H4 (cell line): Measurements from ENCODE around the gene ZCCHC3. TPM values are rescaled to one million over a fixed set of nuclear protein-coding genes. Genes with fewer than 3 reads are reported as not detected.
"Not testable (repeated sequence)": the region's sequence is repeated elsewhere in the genome, so short reads cannot be mapped to it uniquely, and the experiment has no call there.

ENCODE experiments used
- DNase-seq: peaks from one replicate; pipeline ENCODE4 v3.0.0-alpha.2; 2015; ENCODE audit warnings: low spot score
- total RNA-seq: library from RNA; depleted of rRNA; stranded (reverse); fragments of >200 nt; shearing (Covaris generic); gene quantifications from 2 replicates; pipeline ENCODE4 v1.2.3, GENCODE V29; 2014

ZCCHC3 gene
- total RNA-seq, 1 experiment from 2014 or later = 8.2 TPM

DNA sequence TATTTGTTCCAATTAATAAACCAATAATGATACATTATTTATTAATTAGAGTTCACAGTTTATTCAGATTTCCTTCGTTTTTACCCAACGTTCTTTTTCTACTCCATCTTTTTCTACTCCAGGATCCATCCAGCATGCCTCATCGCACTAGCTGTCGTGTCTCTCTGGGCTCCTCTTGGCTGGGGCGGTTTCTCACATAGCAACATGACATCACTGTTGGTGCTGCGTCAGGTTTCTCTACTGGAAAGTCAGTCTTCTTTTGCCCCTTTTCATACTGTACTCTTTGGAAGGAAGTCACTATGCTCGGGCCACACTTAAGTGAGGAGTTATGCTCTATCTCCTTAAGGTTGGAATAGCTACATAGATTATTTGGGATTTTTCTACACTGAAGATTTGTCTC lies 14.2 kb downstream of the ZCCHC3 start:
- no peak for DNase-seq

GRCh38 chr20:312067-312466 lies 14.7 kb downstream of the ZCCHC3 start:
- DNase-seq = no peak

DNA sequence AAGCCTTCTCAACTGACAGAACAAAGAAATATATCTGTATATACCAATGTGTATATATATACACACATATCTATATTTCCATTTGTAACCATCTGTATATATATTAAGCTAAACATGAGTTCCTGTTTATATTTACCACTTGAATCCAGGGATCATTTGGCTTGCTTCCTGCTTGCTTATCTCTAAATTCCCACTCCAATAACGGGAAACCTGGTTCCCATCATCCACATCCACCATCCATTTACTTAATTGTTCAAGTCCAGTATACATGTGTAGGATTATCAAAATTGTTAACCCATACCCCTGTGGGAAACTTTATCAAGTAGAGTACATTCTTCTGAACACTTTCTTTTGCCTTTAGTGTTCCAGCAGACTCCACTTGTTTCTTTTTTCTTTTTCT lies 15.5 kb downstream of the ZCCHC3 start:
- DNase-seq = no peak

- DNase-seq = no peak
Observed at GRCh38 chr20:313402-313801, 16.0 kb downstream of the ZCCHC3 start.

GRCh38 chr20:313948-314347 lies 16.6 kb downstream of the ZCCHC3 start:
- DNase-seq = no peak

- no peak for DNase-seq
Observed at GRCh38 chr20:316316-317068, 19.1 kb downstream of the ZCCHC3 start.

DNA sequence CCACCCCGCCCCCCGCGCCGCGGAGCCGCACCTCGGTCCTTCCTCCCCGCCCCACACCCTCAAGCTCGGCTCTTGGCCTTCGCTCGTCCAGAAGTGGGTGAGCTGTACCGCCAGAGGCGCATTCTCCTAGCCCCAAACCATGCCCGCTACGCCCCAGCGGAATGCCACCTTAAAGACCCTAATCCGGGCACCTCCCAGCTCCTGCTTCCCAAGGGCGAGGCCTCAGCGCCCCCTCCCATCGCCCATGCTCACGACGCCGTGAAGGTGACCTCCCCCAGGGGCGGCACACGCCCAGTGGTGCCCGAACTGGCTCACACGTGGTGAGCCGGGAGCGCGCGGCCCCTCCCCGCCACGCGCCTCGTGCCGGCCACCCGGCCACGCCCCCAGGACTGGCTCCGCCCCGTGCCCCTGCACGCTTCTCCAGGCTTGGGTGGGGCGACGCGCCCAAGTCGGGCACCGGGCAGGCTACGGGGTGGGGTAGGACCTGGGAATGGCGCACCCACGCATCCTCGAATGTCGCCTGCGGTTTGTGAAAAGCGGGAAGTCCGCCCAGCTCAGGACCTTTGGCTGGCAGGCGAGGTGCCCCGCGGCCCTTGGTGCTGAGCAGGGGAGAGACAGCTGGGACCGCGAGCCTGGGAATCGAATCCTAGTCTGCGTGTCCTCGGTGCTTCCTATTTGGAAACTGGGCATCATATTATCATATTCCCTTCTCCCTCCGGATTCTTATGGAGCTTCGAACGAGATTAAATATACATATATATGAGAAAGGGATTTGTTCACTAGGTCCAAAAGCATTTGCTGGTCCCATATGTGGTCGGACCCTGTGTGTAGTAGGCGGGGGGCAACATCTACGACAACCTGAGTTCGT lies 27.0 kb downstream of the ZCCHC3 start:
- DNase-seq = peak; percentile 86

GRCh38 chr20:325045-325888 lies 27.9 kb downstream of the ZCCHC3 start, which contains the start of gene SOX12:
TSS of gene SOX12 (plus strand) at chr20:325552. CDS start at chr20:325925, 373 bp downstream.
- DNase-seq = peak; percentile 88

GRCh38 chr20:325889-326644 lies 28.7 kb downstream of the ZCCHC3 start:
- DNase-seq = peak; percentile 52

DNA sequence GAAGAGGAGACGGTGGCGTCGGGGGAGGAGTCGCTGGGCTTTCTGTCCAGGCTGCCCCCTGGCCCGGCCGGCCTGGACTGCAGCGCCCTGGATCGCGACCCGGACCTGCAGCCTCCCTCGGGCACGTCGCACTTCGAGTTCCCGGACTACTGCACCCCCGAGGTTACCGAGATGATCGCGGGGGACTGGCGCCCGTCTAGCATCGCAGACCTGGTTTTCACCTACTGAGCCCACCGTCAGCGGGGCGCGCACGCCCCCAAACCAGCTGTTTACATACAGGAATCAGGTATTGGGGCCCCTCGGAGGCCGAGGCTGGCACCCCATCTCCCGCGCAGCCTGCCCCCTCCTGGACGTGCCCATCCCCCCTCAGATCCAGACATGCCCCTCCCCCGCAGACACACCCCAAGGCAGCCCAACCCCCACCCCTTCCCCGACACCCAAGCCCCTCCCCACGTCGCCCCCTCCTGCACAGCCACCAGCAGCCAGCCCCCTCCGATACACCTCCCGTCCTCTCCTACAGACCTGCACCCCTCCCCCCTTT lies 29.3 kb downstream of the ZCCHC3 start:
- DNase-seq = no peak

DNA sequence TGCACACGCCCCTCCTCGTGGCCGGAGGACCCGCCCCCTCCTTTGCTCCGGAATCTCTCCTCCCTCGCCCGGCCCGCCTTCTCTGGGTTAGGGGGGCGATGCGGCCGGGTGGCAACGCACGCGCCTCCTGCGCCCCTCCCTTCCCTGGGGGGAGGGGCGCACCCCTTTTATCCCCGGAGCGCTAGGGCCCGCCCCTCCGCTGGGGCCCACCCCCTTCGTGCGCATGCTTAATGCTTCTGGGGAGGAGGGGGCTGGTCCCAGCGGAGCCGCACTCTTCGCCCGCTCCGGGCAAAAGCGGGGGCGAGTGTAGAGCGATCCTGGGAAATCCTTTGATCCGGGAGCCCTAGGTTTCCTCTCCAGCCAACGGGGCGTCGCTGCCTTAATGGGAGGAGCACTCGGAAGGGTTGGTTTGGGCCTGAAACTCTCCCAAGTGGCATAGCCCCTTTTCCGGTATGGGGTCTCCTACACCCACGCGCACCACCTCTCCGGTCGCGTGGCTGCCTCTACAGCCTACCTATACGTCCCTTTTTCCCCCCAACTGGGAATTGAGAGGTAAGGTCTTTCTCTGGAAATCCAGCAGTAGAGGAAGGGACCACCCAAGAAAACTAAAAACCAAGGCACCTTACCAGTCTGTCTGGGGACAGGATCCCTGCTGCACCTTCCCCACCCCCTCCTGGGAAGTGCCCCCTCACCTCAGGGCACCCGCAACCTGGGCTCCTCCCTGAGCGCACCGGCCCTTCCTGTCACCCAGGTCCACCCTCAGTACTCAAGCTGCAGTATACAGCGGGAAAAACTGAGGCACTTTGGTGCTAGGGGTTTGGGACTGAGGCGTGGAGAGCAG lies 30.0 kb downstream of the ZCCHC3 start:
- DNase-seq = peak; percentile 90

- DNase-seq = no peak
Observed at GRCh38 chr20:328027-328974, 30.9 kb downstream of the ZCCHC3 start.

DNA sequence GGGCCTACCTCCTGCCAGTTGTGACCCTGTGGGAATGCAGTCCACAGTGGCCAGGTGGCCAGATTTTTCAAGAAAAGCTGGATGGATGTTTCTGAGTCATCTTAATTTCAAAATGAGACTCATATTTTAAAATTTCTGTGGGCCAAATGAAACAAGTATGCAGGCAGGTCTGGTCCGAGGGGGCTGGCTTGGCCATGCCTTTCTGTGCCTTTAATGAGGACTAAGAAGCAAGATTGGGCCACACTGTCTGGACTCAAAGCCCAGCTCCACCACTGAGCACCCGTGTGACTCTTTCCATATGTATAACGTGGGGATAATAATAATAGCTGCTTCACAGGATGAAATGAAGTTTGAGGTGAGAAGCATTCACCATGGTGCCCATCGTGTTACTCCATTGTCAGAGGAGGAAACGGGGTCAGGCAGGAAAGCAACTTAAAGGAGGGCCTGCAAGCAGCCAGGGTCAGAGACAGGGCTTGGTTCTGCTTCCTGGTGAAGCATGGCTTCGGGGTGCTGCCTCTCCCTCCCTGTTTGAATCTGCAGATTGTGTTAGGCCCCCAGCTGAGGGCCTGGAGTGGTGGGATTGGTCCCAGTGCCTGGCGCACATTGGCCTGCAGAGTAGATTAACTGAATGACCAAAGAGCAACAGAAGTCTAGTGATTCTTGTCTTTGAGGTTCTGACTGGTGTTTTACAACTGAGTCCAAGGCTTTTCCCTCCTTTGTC lies 31.8 kb downstream of the ZCCHC3 start:
- no peak for DNase-seq

DNA sequence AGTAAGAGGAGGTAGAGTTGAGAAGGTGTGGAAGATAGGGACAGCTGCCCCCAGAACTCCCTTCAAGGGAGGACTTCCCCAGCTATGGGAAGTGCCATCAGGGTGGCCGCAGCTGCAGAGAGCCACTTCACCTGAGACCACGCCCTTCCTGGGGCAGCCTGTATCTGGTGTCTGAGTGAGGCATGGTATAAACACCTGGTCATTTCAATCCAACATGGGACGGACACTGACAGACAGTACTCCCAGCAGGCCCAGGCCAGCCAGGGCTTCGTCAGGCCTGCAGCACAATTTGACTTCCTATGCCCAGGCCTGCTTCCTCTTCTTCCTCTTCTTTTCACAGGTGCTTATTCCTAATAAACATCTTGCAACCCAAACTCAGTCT lies 32.5 kb downstream of the ZCCHC3 start:
- no peak for DNase-seq

- peak; percentile 46 for DNase-seq
Observed at GRCh38 chr20:330233-331149, 33.1 kb downstream of the ZCCHC3 start.

GRCh38 chr20:334578-334977 lies 37.2 kb downstream of the ZCCHC3 start:
- DNase-seq = no peak

- not testable (repeated sequence) for DNase-seq
Observed at GRCh38 chr20:336040-336439, 38.7 kb downstream of the ZCCHC3 start.
